Astrocyte (in vitro differentiated cells and primary cell): Measurements from ENCODE around the gene AMIGO3.

Source experiments
- CTCF ChIP-seq: IDR thresholded peaks from 2 replicates; pipeline ENCODE4 v1.5.1; 2011; ENCODE audit warnings: low read depth, mild to moderate bottlenecking, inconsistent platforms, low read length, moderate library complexity; ENCODE audit not compliant: insufficient read depth
- EZH2 ChIP-seq: IDR thresholded peaks from 2 replicates; pipeline ENCODE4 v1.6.1; 2012; ENCODE audit warnings: mild to moderate bottlenecking, low read length, inconsistent platforms; ENCODE audit not compliant: insufficient read depth

GRCh38 chr3:49667701-49668413 lies 51.6 kb downstream of the AMIGO3 start:
- TF ChIP-seq EZH2 (no peak), CTCF (no peak)
